HG02981 (cell line): Measurements from ENCODE around the gene HERPUD2.
"Not testable (repeated sequence)": the region's sequence is repeated elsewhere in the genome, so short reads cannot be mapped to it uniquely, and the experiment has no call there.

ENCODE experiments used
- ATAC-seq: cut with Tn5 transposase; IDR thresholded peaks from one replicate; pipeline ENCODE4 v1.9.1; 2021; ENCODE audit warnings: mild to moderate bottlenecking, moderate library complexity; ENCODE audit not compliant: unreplicated experiment

The HERPUD2 gene

GRCh38 chr7:35714862-35715261 lies 19.9 kb upstream of the HERPUD2 start:
- ATAC-seq, result no peak

- no peak for ATAC-seq
These were observed 19.5 kb upstream of the HERPUD2 start for GRCh38 chr7:35714407-35714806.

GRCh38 chr7:35712563-35713226 lies 17.8 kb upstream of the HERPUD2 start:
- ATAC-seq, result no peak

- no peak for ATAC-seq
These were observed 12.5 kb upstream of the HERPUD2 start for GRCh38 chr7:35707422-35707821.

GRCh38 chr7:35705932-35706461 lies 11.1 kb upstream of the HERPUD2 start:
- ATAC-seq, result no peak

GRCh38 chr7:35704261-35704660 lies 9.3 kb upstream of the HERPUD2 start:
- no peak for ATAC-seq

- no peak for ATAC-seq
These were observed 7.6 kb upstream of the HERPUD2 start for GRCh38 chr7:35702541-35702940.

- ATAC-seq, result peak; percentile 65
These were observed 6.5 kb upstream of the HERPUD2 start for GRCh38 chr7:35701287-35701900.

- ATAC-seq, result no peak
These were observed 5.9 kb upstream of the HERPUD2 start for GRCh38 chr7:35700865-35701264.

GRCh38 chr7:35700333-35700732 lies 5.4 kb upstream of the HERPUD2 start:
- no peak for ATAC-seq

GRCh38 chr7:35699796-35700305 lies 4.9 kb upstream of the HERPUD2 start:
- ATAC-seq, result no peak

GRCh38 chr7:35698382-35698781 lies 3.4 kb upstream of the HERPUD2 start:
- ATAC-seq, result not testable (repeated sequence)

GRCh38 chr7:35697414-35698175 lies 2.7 kb upstream of the HERPUD2 start:
- no peak for ATAC-seq

GRCh38 chr7:35695987-35696386 lies 1.1 kb upstream of the HERPUD2 start:
- ATAC-seq, result no peak

- peak; percentile 0 for ATAC-seq
These were observed 527 bp upstream of the HERPUD2 start for GRCh38 chr7:35695473-35695850.

- ATAC-seq, result peak; percentile 12
These were observed 663 bp downstream of the HERPUD2 start for GRCh38 chr7:35694161-35694783.

- no peak for ATAC-seq
These were observed 3.1 kb downstream of the HERPUD2 start for GRCh38 chr7:35691827-35692307.

- no peak for ATAC-seq
These were observed 3.6 kb downstream of the HERPUD2 start for GRCh38 chr7:35691366-35691765.

GRCh38 chr7:35690614-35691013 lies 4.3 kb downstream of the HERPUD2 start:
- ATAC-seq, result not testable (repeated sequence)

GRCh38 chr7:35685781-35686180 lies 9.2 kb downstream of the HERPUD2 start:
- ATAC-seq, result no peak
